NB4 (cell line): Measurements from ENCODE around the gene RSBN1.

Experiments
- CTCF ChIP-seq: IDR thresholded peaks from one replicate; pipeline ENCODE4 v1.5.1; 2012; ENCODE audit warnings: low read depth, low read length
- MAX ChIP-seq: IDR thresholded peaks from 2 replicates; pipeline ENCODE4 v1.6.1; 2011; ENCODE audit warnings: low read depth, low read length

- no peak for TF ChIP-seq CTCF
- TF ChIP-seq MAX = no peak
These were observed 46.7 kb downstream of the RSBN1 start for GRCh38 chr1:113765306-113766230.
